ENCODE results near the gene ADPRHL1.
"Not testable (repeated sequence)": the region's sequence is repeated elsewhere in the genome, so short reads cannot be mapped to it uniquely, and the experiment has no call there.

Gene ADPRHL1

GRCh38 chr13:113400621-113401451 is 52.5 kb downstream of the ADPRHL1 start:
- DNase-seq = peak; percentile 15

GRCh38 chr13:113399755-113400149 is 53.5 kb downstream of the ADPRHL1 start:
- no peak for DNase-seq

- DNase-seq = no peak
Observed at GRCh38 chr13:113398963-113399754, 54.1 kb downstream of the ADPRHL1 start.

GRCh38 chr13:113397608-113398425 is 55.5 kb downstream of the ADPRHL1 start:
- no peak for DNase-seq

- no peak for DNase-seq
Observed at GRCh38 chr13:113394339-113394640, 59.0 kb downstream of the ADPRHL1 start.

- DNase-seq = peak; percentile 78
Observed at GRCh38 chr13:113393563-113394338, 59.5 kb downstream of the ADPRHL1 start.

GRCh38 chr13:113393226-113393562 is 60.1 kb downstream of the ADPRHL1 start:
- DNase-seq = no peak

- DNase-seq = no peak
Observed at GRCh38 chr13:113390874-113391497, 62.3 kb downstream of the ADPRHL1 start.

- DNase-seq = not testable (repeated sequence)
Observed at GRCh38 chr13:113389586-113389985, 63.7 kb downstream of the ADPRHL1 start.

GRCh38 chr13:113387396-113387795 is 65.9 kb downstream of the ADPRHL1 start:
- no peak for DNase-seq

- DNase-seq = peak; percentile 11
Observed at GRCh38 chr13:113383089-113383488, 70.2 kb downstream of the ADPRHL1 start.

GRCh38 chr13:113382542-113382941 is 70.7 kb downstream of the ADPRHL1 start:
- not testable (repeated sequence) for DNase-seq

- DNase-seq = no peak
Observed at GRCh38 chr13:113378825-113379224, 74.5 kb downstream of the ADPRHL1 start.

- no peak for DNase-seq
Observed at GRCh38 chr13:113374511-113375175, 78.6 kb downstream of the ADPRHL1 start.

GRCh38 chr13:113373811-113374485 is 79.3 kb downstream of the ADPRHL1 start:
- DNase-seq = no peak

GRCh38 chr13:113371701-113372100 is 81.6 kb downstream of the ADPRHL1 start:
- DNase-seq = not testable (repeated sequence)

- DNase-seq = no peak
Observed at GRCh38 chr13:113371061-113371460, 82.2 kb downstream of the ADPRHL1 start.

- DNase-seq = no peak
Observed at GRCh38 chr13:113369881-113370280, 83.4 kb downstream of the ADPRHL1 start.

GRCh38 chr13:113369189-113369588 is 84.1 kb downstream of the ADPRHL1 start:
- DNase-seq = no peak

- not testable (repeated sequence) for DNase-seq
Observed at GRCh38 chr13:113368353-113368752, 84.9 kb downstream of the ADPRHL1 start.

GRCh38 chr13:113367771-113368170 is 85.5 kb downstream of the ADPRHL1 start:
- no peak for DNase-seq
